Kidney capillary endothelial cell (primary cell): Measurements from ENCODE around the gene GCLC.

Experiments
- DNase-seq: peaks from one replicate; pipeline ENCODE4 v3.0.0-alpha.2; 2018; ENCODE audit warnings: low spot score

Gene GCLC

DNA sequence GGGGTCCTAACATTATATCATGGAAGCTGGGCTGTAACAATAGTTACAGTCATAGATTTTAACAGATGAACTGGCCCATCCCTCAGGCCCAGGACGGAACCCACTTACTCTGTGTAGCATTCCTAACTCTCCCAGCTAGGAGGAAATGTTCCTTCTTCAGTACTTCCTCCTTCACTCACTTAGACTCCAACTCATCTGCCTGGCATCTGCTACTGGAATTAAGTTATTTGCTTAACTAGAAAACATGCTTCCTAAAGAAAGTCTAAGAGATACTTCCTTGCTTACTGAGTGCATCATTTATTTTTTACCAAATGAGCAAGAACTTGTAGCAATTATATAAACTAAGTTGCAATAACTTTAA, 20.5 kb downstream of the GCLC start:
- DNase-seq = no peak

DNA sequence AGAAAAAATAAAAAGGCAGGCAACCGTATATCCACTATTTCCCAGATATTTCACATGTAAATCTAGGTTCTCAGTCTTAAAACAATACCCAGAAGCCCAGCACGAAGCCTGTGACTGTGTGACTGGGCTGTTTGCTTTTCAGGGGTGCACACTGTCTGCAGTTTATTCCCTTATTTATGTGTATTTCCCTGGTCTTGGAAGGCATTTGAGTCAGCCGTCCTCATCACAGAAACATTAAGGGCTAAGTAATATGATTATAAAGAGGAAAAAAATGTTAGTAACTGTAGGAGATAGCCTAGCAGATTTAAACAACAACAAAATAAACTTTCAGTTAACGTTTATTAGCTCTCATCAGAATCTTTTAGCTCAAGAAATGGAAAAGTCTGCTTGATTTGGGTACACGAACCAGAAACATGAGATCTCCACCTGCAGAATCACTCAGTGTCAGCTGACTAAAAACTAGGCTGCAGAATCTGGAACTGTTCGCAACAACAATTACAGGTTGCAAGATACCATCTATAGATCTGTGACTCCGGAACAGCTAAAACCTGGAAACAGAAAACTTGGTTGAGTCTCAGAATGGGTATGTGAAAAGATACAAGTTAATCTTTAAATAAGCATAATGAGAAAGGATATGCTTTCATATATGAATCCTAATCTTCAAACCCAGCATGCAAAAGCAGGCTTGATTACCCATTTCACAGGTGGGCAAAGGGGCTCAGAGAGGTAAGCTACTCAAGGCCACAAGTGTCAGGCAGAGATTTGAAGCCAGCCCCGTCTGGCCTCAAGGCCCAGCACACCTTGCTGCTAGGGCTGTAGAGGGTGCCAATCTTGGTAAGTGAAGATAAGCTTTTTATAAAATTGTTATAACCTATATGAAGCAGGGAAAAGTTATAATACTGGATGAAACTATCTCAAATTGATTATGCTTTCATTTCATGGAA, 21.1 kb downstream of the GCLC start:
- DNase-seq = no peak

DNA sequence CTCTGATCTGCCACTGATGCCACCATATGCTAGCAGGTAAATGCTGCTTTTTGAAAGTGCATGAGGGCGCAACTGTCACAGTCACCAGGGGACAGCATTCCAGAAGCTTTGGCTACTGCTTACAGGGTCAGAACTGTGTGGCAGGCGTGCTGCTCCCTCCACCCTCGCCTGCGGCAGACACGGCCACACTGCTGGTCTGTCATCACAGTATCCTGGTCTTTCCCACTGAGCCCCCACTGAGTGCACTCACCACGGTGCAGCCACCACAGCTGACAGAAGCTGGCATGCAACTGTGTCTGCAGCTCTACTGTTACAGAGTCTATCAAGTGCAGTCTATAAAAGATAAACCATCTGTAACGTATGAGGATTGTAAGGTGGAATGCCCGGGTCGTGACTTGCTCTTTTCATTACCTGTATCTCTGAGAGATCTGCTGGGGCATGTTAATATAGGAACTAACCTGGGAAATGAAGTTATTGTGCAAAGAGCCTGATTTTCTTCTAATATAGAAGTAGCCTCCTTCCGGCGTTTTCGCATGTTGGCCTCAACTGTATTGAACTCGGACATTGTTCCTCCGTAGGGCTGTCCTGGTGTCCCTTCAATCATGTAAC, 24.5 kb downstream of the GCLC start:
- DNase-seq = no peak

DNA sequence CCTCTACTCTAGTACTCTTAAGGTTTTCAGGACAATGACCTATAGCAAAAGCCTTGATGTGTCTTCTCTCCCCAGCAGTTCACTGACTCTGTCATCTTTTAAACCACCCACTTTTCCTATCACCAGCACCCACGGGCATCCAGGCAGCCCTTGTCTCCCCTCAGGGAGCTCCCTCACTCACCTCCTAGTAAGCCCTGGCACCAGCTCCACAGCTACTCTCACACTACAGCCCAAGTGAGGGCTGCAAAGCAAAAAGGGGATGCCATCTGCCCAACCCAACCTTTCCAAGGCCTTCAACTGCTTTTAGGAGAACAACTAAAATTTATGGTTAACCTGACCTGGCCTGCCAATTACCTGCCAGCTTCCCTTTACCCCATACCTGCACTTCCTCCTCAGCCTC, 26.0 kb downstream of the GCLC start:
- no peak for DNase-seq

DNA sequence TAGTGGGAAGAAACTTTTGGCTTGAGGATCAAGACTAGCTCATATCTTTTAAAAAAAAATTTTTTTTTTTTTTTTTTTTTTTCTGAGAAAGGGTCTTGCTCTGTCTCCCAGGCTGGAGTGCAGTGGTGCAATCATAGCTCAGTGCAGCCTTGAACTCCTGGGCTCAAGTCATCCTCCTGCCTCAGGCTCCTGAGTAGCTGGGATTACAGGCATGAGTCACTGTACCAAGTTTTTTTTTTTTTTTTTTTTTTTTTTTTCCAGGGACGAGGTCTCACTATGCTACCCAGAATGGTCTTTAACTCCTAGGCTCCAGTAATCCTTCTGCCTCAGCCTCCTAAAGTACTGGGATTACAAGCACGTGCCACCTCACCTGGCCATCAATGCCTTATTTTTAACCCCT, 27.9 kb downstream of the GCLC start:
- no peak for DNase-seq

DNA sequence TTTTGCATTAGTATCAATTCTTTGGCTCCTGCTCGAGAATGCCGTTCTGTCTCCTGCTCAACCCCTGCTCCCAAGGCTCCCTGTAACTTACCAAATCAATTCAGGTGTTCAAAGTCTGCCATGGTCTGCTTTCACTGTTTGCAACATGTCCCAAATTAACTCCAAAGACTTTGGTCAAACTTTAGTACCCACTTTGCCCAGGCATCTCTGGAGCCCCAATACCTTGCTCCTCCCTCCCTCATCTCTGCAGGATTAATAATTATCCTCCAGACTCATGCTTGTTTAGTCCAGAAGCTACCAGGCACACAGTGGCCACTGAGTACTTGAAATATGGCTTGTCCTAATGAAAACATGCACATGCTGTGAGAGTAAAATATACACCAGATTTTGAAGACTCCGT, 30.2 kb downstream of the GCLC start:
- no peak for DNase-seq

DNA sequence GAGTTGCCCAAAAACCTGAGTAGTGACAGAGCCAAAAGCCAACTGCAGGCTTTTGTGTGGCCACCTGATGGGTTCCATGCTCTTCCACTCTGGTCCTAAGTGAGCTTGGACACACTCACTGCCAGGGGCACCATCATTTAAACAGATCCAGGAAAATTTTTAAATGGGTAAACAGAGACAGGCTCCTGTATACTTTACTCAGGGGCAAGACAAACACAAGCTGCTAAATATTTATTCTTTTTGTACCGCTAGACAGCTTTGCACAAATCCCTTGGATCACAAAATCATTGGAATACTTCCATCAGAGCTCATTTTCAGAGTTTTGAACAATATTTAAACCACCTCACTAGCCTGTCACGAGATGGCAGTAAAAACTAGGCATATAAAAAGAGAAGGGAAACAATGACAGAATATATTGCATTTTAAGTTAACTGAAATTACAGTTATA, 31.4 kb downstream of the GCLC start:
- DNase-seq = no peak

DNA sequence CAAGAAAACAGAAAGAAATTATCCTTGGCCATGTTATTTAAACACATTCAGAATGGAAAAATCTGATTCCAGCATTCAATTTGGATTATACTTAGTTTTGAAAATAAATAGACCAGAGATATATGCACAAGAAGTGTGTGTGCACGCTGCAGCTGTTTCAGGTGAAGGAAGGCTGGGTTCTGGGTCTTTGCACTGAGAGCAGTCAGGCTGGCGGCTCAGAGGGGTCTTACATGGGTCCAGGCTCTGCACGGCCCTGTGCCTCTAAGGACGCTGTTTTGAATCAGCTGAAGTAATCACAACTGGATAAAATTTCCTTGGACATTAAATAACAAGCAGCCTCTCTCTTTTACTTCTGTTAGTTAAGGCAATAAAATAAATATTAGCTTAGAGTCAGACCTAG, 31.8 kb downstream of the GCLC start:
- no peak for DNase-seq

DNA sequence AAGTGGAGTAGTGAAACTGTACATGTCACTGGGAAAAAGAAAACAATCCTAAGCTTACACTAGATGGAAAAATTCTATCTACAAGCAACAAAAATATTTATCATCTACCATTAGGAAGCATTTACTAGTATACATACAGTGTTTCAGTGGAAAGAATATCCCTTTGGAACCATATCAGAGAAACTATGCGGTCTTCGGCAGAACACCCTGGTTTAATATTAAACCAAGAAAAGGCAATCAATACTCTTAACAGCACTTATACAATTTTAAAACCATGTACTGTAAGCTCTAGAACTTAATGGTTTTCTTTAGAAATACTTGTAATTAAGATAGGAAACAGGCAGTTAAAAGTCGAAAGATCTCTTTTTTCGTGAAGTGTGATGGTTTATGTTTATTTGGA, 32.3 kb downstream of the GCLC start:
- DNase-seq = no peak

DNA sequence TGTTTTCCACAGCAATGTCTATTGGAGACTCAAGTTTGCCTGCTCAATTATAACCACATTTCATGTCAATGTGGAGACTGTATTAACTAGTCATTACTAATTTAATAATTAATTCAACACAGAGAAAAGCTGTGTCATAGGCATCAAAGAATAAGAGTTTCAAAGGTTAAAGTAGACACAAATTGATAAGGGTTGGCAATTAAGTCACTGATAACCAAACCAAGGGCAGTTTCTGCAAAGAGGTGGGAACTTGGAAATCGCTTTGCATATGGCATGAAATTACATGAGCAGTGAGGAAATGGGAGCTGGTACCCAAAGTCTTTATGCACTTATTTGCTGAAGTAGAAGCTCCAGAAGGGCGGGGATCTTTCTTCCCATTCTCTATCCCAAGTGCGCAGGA, 34.2 kb downstream of the GCLC start:
- no peak for DNase-seq

DNA sequence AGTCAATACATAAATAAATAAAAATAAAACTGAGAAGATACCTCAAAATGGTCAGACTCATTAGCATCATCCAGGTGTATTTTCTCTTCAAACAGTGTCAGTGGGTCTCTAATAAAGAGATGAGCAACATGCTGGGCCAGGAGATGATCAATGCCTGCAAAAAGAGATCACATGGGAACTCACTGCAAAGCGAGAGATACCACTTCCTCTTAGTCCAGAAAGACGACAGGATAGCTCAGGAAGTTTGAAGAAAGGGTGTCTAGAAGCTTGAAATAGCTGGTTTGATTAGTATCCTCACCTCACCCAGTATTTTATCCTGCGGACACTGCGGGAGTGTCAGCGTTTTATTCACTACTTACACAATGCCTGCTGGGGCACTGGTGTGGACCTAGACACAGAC, 38.0 kb downstream of the GCLC start:
- no peak for DNase-seq

DNA sequence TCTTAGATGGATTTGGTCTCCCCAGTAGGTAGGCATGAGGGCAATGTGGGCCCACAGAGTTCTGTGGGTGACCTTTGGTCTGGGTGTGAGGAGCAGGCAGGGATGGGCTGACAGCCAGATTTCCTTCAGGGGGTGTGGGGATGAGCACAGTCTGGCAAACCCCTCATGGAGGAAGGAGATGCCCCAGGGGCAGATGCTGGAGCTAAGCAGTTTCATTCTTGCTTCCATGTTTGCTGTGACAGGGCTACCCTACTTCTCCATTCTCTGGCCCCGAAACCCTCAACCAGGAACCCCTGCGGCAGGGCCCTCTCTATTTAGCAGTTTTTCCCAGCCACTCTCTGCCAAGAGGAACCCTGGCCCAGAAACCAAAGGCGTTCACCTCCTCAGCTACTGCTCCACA, 40.4 kb downstream of the GCLC start:
- no peak for DNase-seq

DNA sequence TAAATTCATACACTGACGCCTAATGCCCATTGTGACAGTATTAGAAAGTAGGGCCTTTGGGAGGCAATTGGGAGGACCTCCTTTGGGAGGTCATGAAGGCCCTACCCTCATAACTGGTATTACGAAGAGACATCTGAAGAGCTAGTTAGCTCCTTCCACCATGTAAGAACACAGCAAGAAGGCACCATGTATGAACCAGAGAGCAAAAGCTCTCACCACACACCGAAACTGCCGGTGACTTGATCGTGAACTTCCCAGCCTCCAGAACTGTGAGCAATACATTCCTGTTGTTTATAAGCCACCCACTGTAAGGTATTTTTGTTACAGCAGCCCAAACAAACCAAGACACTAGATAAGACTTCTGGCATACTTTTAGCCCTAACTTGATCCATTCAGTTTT, 41.8 kb downstream of the GCLC start:
- DNase-seq = no peak

DNA sequence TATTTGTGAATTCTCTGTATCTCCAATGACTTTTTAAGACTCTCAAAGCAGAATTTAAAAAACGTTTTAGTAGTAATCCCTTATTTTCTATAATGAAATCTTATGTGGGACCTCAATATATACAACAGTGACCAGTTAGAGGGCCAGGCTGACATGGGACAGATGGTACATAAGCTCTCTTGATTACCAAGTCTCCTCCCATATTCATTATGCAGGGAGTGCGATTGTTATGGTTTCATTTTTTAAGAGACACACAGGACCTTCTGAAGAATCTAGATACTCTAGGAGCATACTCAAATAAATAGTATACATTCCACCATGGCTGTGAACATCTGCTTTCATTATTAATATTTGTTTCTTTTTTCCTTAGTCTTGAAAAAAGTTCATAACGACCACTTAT, 43.5 kb downstream of the GCLC start:
- DNase-seq = no peak

DNA sequence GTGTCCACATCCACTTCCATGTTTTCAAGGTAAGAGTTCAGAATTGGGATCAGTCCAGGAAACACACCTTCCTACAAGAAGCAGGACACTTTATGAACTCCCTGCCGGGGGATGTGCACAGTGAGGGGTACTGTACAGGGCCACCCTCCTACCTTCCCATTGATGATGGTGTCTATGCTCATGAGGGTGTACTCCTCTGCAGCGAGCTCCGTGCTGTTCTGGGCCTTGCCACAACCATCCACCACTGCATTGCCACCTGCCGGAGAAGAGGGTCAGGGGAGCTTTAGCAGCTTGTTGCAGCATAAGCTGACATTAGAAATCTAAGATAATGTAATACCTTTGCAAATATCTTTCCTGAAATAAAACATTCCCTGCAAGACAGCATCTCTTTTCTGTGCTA, 44.8 kb downstream of the GCLC start:
- DNase-seq = no peak

DNA sequence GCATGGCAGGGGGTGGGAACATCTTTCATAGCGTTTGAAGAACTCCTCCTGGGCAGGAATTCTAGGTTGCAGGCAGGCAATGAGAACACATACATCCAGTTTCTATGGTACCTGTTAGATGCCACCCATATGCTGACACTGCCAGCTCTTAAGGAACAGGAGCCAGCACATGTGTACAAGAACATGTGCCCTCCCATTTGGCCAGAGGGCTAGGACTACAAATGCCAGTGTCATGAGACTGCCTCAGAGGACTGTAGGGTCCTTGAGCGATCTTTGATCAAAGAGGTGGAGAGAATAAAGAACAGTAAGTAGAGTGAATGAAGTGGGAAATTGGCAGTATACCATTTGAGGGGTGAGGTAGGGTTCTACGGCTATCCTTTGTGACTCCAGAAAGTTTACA, 45.8 kb downstream of the GCLC start:
- no peak for DNase-seq

DNA sequence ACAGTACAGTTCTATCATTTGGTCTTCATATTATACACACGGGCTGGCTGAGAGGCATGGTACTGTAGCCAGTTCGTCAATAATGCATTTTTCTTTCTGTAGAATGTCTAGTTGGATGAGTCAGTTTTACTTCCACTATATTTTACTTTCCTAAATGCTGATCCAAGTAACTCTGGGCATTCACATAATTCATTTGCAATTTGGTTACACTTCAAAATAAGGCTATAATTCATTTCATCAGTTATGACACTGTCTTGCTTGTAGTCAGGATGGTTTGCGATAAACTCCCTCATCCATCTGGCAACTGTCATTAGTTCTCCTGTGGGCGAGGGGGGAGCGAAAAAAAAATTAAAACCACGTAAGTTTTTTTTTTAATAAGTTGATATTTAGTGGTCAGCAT, 46.3 kb downstream of the GCLC start:
- no peak for DNase-seq

DNA sequence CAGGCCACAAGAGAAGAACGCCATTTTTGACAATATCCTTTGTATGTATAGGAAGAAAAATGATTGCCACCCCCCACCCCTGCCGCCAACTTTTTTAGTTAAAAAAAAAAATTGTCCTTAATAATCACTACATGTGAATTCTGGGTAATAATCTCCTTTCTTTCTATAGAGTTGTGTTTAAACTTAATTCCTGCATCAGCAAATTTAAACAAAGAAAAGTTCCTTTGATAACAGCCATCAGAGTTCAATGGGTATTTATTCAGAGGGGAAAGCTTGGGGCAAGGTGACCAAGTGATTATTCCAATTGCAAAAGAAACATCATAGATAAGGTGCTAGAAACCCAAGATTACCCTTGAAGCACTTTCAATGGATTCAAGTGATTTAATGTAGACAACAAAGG, 47.0 kb downstream of the GCLC start:
- no peak for DNase-seq

DNA sequence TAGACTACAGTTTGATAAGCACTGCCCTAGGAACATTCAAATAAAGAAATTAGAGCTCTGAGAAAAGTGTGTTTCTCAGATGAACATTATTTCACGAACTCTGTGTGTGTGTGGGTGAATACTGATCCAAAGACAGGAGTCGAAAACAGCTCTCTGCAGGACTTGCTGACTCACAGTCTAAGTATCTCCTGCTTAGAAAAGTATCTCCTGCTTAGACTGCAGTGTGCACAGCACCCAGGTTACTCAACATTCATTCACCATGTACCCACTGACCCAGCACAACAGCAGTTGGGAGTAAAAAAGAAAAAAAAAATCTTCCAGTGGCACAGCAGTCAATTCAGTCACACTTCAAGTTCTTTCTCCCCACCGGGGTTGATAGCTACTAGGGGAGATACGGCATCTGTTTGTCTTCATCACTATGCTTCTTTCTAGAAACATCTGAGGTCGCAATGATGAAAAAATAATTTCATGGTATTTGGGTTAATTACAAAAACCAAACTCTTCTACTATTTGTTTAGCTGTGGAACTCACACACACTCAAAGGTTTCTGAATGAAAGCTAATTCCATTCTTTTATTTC, 48.0 kb downstream of the GCLC start:
- no peak for DNase-seq

DNA sequence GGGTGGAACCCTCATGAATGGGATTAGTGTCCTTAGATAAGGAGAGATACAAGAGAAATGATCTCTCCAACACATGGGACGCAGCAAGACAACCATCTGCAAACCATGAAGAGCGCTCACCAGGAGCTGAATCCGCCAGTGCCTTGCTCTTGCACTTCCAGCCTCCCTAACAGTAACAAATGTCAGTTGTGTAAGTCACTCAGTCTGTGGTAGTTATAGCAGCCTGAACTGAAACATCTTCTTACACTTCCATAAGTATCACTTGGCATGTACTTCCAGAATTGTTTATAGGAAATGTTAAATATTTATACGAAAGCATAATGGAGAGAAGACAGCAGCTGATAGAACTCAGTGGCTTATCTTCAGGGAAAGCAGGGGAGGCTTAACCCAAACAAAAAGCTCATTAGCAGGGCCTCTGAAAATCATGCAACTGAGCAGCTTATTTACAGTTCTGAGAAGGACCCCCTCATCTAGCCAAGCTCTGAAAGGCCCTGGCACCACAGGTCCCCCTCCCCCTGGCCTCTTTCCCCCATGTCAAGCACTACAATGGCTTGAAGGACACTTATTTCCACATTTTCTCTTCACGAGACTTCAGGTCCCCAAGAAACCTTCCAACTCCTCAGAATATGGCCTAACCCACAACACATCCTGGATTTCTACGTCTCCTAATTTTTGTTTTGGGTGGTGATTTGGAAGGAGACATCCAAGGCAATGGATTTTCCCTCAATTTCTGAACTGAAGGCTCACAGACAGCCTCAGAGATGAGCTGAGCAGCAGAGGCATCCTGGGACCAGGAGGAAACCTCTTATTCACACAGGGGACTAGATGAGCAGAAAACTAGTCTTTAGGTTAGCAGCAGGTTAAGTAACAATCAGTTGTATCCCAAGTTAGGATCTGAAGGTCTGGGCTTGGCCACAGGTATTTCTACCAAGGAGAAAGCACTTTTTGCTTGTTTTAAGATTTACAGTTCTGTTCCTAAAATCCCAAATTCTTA, 49.1 kb downstream of the GCLC start:
- no peak for DNase-seq

DNA sequence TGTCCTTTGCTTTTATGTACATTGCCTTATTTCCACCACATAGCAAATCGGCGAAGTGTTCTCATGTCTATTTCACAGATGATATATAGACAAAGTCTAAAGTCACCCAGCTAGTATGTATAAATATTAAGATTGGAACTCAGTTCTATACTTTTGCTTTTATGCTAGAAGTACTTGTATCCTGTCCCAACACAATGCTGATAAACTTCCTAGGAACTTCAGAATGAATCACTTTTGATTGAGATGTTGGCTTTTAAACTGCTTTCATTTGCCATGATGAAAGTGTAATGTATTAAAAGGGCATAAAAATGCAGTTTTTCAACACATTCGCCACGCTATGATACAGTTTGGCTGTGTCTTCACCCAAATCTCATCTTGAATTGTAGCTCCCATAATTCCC, 50.8 kb downstream of the GCLC start:
- no peak for DNase-seq

DNA sequence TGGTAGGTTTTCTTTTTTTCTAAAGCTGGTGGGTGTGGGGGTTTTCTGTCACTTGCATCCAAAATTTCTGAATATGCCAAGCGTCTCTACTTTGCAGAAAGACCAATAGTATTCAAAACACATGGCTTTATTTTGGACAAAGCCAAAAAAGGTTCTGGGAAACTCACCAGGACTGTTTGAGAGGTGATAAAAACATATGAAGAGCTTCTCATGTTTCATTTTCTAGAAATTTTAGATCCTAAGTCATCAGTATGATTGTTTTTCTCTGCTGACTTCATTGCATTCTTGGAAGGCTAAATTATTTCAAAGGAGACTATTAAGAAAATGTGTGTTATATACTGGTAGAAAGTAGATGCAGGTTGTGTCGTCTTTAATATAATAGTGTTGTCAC, 51.3 kb downstream of the GCLC start:
- DNase-seq = no peak
